ENCODE measurements around the gene ATL3. TPM values are rescaled to one million over a fixed set of nuclear protein-coding genes. Genes with fewer than 3 reads are reported as not detected.
"Not testable (repeated sequence)": the region's sequence is repeated elsewhere in the genome, so short reads cannot be mapped to it uniquely, and the experiment has no call there.

ATL3 gene
- total RNA-seq, 3 donors from 2014 or later = 47.5 to 87.9 (median 61.5) TPM

DNA sequence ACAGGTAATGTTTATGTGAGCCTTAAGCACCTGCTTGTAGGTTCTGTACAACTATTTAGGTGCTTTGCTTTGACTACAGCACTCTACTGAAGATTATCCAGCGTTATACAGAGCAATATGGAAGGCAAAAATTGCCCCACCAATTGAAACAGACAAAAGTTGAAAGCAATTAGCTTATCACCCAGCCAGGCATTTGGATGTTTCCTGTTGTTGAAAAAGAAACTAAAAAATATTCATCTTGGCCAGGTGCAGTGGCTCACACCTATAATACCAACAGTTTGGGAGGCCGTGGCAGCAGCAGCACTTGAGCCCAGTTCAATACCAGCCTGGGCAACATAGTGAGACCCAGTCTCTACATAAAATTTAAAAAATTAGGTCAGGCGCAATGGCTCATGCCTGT, 18.5 kb downstream of the ATL3 start:
- TF ChIP-seq, protein P1, sequence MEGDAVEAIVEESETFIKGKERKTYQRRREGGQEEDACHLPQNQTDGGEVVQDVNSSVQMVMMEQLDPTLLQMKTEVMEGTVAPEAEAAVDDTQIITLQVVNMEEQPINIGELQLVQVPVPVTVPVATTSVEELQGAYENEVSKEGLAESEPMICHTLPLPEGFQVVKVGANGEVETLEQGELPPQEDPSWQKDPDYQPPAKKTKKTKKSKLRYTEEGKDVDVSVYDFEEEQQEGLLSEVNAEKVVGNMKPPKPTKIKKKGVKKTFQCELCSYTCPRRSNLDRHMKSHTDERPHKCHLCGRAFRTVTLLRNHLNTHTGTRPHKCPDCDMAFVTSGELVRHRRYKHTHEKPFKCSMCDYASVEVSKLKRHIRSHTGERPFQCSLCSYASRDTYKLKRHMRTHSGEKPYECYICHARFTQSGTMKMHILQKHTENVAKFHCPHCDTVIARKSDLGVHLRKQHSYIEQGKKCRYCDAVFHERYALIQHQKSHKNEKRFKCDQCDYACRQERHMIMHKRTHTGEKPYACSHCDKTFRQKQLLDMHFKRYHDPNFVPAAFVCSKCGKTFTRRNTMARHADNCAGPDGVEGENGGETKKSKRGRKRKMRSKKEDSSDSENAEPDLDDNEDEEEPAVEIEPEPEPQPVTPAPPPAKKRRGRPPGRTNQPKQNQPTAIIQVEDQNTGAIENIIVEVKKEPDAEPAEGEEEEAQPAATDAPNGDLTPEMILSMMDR (IDR thresholded peaks at IDR 0.05) = no peak
- Histone ChIP-seq H3K4me1 (ENCODE audit: low read depth) (no peaks in the 10 kb centered on the region), H3K4me3 (no peak overlapping the region), H3K9me3 (no peaks in the 10 kb centered on the region), H3K36me3 (ENCODE audit: low read depth) (no peaks in the 10 kb centered on the region)
- ATAC-seq = no peak
- no peak for DNase-seq
- intact Hi-C loops (cut with DNase I, micrococcal nuclease) = no loop called here

DNA sequence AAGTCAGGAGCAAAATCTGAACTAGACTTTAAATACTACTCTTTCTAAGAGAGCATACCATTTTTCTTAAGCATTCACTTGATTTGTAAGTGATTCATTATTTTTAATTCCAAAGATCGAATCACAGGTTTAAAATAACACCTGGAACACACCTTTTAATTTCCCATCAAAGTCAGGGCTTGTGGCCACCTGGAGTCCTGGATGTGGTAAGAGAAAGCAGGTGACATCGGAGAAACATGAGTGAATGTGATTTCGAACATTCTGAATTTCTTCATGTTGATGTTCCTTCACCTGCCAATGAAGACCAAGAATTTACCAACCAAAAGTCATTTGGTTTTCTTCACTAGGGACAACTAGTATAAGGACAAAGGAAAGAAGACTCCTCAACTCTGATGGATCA, 28.0 kb downstream of the ATL3 start:
- no peaks in the 10 kb centered on the region for H3K4me1 ChIP-seq (ENCODE audit: low read depth)
- ATAC-seq (no peak), DNase-seq (no peak)
- H3K36me3 ChIP-seq (ENCODE audit: low read depth) = no peaks in the 10 kb centered on the region
- TF ChIP-seq, protein P1 (IDR thresholded peaks at IDR 0.05) = no peak
- H3K9me3 ChIP-seq = no peaks in the 10 kb centered on the region
- intact Hi-C loops (cut with DNase I, micrococcal nuclease) = no loop called here
- H3K4me3 ChIP-seq = no peak overlapping the region

DNA sequence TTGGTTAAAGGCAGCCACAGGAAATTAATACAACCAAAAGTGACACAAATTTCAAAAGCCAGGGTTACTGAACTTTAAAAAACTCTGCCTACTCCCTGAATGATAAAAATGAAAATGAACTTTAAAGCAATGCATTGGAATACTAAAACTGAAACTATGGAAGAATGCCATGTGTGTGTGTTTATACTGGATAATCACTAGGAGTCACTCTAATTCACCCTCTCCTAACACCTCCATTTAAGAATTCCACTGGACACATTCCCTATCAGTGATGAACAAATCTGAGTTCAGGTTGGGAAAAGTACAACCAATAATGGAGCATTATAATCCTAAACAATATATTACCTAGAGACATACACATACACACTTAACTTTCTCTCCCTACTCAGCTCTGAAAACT, 29.4 kb downstream of the ATL3 start:
- H3K4me1 ChIP-seq (ENCODE audit: low read depth) = no peaks in the 10 kb centered on the region
- H3K9me3 ChIP-seq = no peaks in the 10 kb centered on the region
- TF ChIP-seq, protein P1 (IDR thresholded peaks at IDR 0.05) = no peak
- DNase-seq (no peak), ATAC-seq (no peak)
- intact Hi-C loops (cut with DNase I, micrococcal nuclease) = no loop called here
- no peak overlapping the region for H3K4me3 ChIP-seq
- no peaks in the 10 kb centered on the region for H3K36me3 ChIP-seq (ENCODE audit: low read depth)

DNA sequence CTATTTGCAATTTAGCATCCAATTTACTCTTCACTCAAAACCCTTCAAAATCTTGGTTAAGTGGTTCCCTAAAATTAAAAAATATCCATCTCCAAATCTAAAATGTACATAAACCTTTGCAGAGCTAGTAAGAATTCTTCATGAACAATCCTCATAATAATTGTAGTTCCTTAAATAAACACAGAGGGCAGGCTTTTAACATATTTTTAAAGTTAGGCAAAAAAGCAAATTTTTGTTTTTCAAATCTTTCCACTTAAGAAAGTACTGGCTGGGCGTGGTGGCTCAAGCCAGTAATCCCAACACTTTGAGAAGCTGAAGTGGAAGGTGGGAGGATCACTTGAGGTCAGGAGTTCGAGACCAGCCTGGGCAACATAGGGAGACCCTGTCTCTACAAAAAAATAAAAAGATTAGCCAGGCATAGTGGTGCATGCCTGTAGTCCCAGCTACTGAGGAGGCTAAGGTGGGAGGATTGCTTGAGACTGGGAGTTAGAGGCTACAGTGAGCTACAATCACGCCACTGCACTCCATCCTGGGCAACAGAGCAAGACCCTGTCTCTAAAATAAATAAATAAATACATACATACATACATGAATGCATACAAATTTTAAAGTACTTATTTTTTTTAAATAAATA, 31.9 kb downstream of the ATL3 start:
- ATAC-seq = no peak
- H3K4me1 ChIP-seq (ENCODE audit: low read depth) = no peaks in the 10 kb centered on the region
- no peak overlapping the region for H3K4me3 ChIP-seq
- TF ChIP-seq, protein P1 (IDR thresholded peaks at IDR 0.05) = no peak
- intact Hi-C loops (cut with DNase I, micrococcal nuclease) = loop anchor here in 1 of 2 donors (10.0 kb wide), 1 partner anchor 165 kb away; no protein-coding TSS in a partner anchor
- no peak for DNase-seq
- no peaks in the 10 kb centered on the region for H3K36me3 ChIP-seq (ENCODE audit: low read depth)
- H3K9me3 ChIP-seq = no peaks in the 10 kb centered on the region

DNA sequence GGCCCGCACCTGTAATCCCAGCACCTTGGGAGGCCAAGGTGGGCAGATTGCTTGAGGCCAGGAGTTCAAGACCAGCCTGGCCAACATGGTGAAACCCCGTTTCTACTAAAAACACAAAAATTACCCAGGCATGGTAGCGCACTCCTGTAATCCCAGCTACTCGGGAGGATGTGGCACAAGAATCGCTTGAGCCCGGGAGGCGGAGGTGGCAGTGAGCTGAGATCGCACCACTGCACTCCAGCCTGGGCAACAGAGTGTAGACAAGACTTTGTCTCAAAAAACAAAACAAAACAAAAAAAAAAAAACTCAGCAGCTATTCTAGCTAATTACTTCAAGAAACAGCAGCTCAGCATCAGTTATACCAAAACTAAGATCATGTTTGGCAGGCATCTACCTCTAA, 32.7 kb downstream of the ATL3 start:
- H3K4me1 ChIP-seq (ENCODE audit: low read depth); DNase-seq; H3K36me3 ChIP-seq (ENCODE audit: low read depth); H3K9me3 ChIP-seq; ATAC-seq; H3K4me3 ChIP-seq: not testable (repeated sequence)
- intact Hi-C loops (cut with DNase I, micrococcal nuclease) = loop anchor here in 1 of 2 donors (10.0 kb wide), 1 partner anchor 164 kb away; no protein-coding TSS in a partner anchor

DNA sequence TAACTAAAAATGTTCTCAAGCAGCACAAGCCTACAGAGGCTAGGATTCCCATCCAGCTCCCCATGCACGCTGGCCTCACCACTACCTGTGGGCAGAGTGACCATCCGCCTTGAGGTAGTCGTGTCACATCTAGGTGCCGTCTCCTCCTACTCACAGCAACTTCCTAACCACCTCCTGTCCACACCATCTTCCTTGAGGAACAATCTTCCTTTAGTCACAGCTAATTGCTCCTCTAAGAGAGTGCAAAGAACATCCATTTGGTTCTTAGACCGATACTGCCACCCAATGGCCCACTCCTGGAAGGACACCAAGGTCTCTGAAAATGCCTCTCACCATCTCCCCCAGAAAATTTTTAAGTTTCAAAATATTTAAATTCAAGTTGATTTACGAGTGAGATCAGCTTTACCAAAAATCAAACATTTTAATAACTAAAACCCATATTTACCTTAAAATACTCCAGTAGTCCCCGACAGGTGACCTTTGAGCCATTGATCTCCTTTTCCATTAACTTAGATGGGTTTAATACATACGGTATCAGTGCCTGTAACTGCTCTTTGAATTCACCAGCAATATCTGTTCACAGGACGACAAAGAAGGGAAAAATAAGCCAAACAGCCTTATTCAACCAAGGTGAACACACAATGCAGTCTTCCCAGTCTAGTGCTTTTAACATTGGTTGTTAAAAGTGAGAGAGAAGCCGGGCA, 35.3 kb downstream of the ATL3 start:
- DNase-seq (peak in 2 of 3 donors; percentile 57 to 72), ATAC-seq (peak; percentile 87)
- Histone ChIP-seq H3K36me3 (ENCODE audit: low read depth) (no peaks in the 10 kb centered on the region), H3K4me1 (ENCODE audit: low read depth) (peaks cover 5% of the 10 kb centered on the region), H3K9me3 (no peaks in the 10 kb centered on the region), H3K4me3 (no peak overlapping the region)
- TF ChIP-seq, protein P1 (IDR thresholded peaks at IDR 0.05) = peak; percentile 51
- intact Hi-C loops (cut with DNase I, micrococcal nuclease) = loop anchor here (2.0 to 10.0 kb wide), 2 partner anchors 157 to 161 kb away; no protein-coding TSS in a partner anchor
